HUDEP-2 (cell line): ENCODE data around the gene CBLN2.

ENCODE experiments used
- DNase-seq, 76 experiments: peaks; one replicate each; lab custom pipeline; 2025; ENCODE audit not compliant: unreplicated experiment in 76 of 76; lab: John Stamatoyannopoulos, UW

The CBLN2 gene

GRCh38 chr18:72544092-72544886, at the start of gene CBLN2:
CBLN2 (minus strand) TSS chr18:72544342; CDS start chr18:72542160, 2,182 bp downstream.
- DNase-seq, result peak in 45 of 76 experiments; percentile 0 to 65 (median 28)

- no peak for DNase-seq
Measured at GRCh38 chr18:72588360-72588759, 44.2 kb upstream of the CBLN2 start.

- no peak for DNase-seq
Measured at GRCh38 chr18:72584787-72585186, 40.6 kb upstream of the CBLN2 start.

- no peak for DNase-seq
Measured at GRCh38 chr18:72581976-72582375, 37.8 kb upstream of the CBLN2 start.

GRCh38 chr18:72572896-72573295, 28.8 kb upstream of the CBLN2 start:
- DNase-seq, result no peak

GRCh38 chr18:72566290-72566689, 22.1 kb upstream of the CBLN2 start:
- DNase-seq, result no peak

- no peak for DNase-seq
Measured at GRCh38 chr18:72555968-72556367, 11.8 kb upstream of the CBLN2 start.

- DNase-seq, result no peak
Measured at GRCh38 chr18:72555101-72555500, 11.0 kb upstream of the CBLN2 start.

- no peak for DNase-seq
Measured at GRCh38 chr18:72543357-72544055, 636 bp downstream of the CBLN2 start.

- no peak for DNase-seq
Measured at GRCh38 chr18:72542984-72543356, 1.2 kb downstream of the CBLN2 start.

- no peak for DNase-seq
Measured at GRCh38 chr18:72542342-72542741, 1.8 kb downstream of the CBLN2 start.

- DNase-seq, result peak in 1 of 76 experiments; percentile 0
Measured at GRCh38 chr18:72541871-72542332, 2.2 kb downstream of the CBLN2 start.

GRCh38 chr18:72539901-72540300, 4.2 kb downstream of the CBLN2 start:
- no peak for DNase-seq

GRCh38 chr18:72530622-72531021, 13.5 kb downstream of the CBLN2 start:
- DNase-seq, result no peak

GRCh38 chr18:72504866-72505265, 39.3 kb downstream of the CBLN2 start:
- no peak for DNase-seq

GRCh38 chr18:72502671-72503431, 41.3 kb downstream of the CBLN2 start:
- DNase-seq, result no peak

GRCh38 chr18:72492497-72492896, 51.6 kb downstream of the CBLN2 start:
- DNase-seq, result no peak
